Measurements from ENCODE around the gene PHF24.
A peak's percentile ranks its signal among the peaks of the same experiment; 100 is the strongest.

Gene PHF24

GRCh38 chr9:34985311-34985899 lies 27.3 kb downstream of the PHF24 start:
- no peak for DNase-seq (ENCODE audit: extremely low read depth, insufficient read length)
- TF ChIP-seq CTCF (IDR thresholded peaks at IDR 0.05; ENCODE audit: insufficient read depth, low read length, poor library complexity, severe bottlenecking), result peak; percentile 87
- Histone ChIP-seq H3K4me3 (replicated peaks; ENCODE audit: low read depth, low read length) (no peak overlapping the region), H3K27me3 (replicated peaks; ENCODE audit: control insufficient read depth, insufficient read depth, low read length) (no peaks in the 10 kb centered on the region), H3K36me3 (ENCODE audit: control insufficient read depth, insufficient read depth, low read length) (no peaks in the 10 kb centered on the region)

- peak; percentile 54 for DNase-seq (ENCODE audit: extremely low read depth, insufficient read length)
- no peaks in the 10 kb centered on the region for H3K36me3 ChIP-seq (ENCODE audit: control insufficient read depth, insufficient read depth, low read length)
- H3K27me3 ChIP-seq (replicated peaks; ENCODE audit: control insufficient read depth, insufficient read depth, low read length), result no peaks in the 10 kb centered on the region
- no peak for TF ChIP-seq CTCF (IDR thresholded peaks at IDR 0.05; ENCODE audit: insufficient read depth, low read length, poor library complexity, severe bottlenecking)
- H3K4me3 ChIP-seq (replicated peaks; ENCODE audit: low read depth, low read length), result no peak overlapping the region
These were observed 28.5 kb downstream of the PHF24 start for GRCh38 chr9:34986540-34987047.

- no peak overlapping the region for H3K4me3 ChIP-seq (replicated peaks; ENCODE audit: low read depth, low read length)
- TF ChIP-seq CTCF (IDR thresholded peaks at IDR 0.05; ENCODE audit: insufficient read depth, low read length, poor library complexity, severe bottlenecking), result no peak
- no peaks in the 10 kb centered on the region for H3K36me3 ChIP-seq (ENCODE audit: control insufficient read depth, insufficient read depth, low read length)
- no peaks in the 10 kb centered on the region for H3K27me3 ChIP-seq (replicated peaks; ENCODE audit: control insufficient read depth, insufficient read depth, low read length)
- DNase-seq (ENCODE audit: extremely low read depth, insufficient read length), result no peak
These were observed 29.2 kb downstream of the PHF24 start for GRCh38 chr9:34987160-34987901.

- peak; percentile 41 for DNase-seq (ENCODE audit: extremely low read depth, insufficient read length)
- peak overlapping the region; percentile 68 for H3K4me3 ChIP-seq (replicated peaks; ENCODE audit: low read depth, low read length)
- no peak for TF ChIP-seq CTCF (IDR thresholded peaks at IDR 0.05; ENCODE audit: insufficient read depth, low read length, poor library complexity, severe bottlenecking)
- H3K27me3 ChIP-seq (replicated peaks; ENCODE audit: control insufficient read depth, insufficient read depth, low read length), result no peaks in the 10 kb centered on the region
- H3K36me3 ChIP-seq (ENCODE audit: control insufficient read depth, insufficient read depth, low read length), result no peaks in the 10 kb centered on the region
These were observed 30.3 kb downstream of the PHF24 start for GRCh38 chr9:34988218-34989002.

- H3K4me3 ChIP-seq (replicated peaks; ENCODE audit: low read depth, low read length), result peak within 1 kb of the TSS; percentile 83
- H3K36me3 ChIP-seq (ENCODE audit: control insufficient read depth, insufficient read depth, low read length), result no peaks in the 10 kb centered on the region
- DNase-seq (ENCODE audit: extremely low read depth, insufficient read length), result peak; percentile 98
- H3K27me3 ChIP-seq (replicated peaks; ENCODE audit: control insufficient read depth, insufficient read depth, low read length), result no peaks in the 10 kb centered on the region
- no peak for TF ChIP-seq CTCF (IDR thresholded peaks at IDR 0.05; ENCODE audit: insufficient read depth, low read length, poor library complexity, severe bottlenecking)
These were observed 31.2 kb downstream of the PHF24 start, which contains the start of gene DNAJB5 for GRCh38 chr9:34989003-34989945. Gene DNAJB5, plus strand, starts transcription at chr9:34989745. Its CDS starts 886 bp downstream, at chr9:34990631.
